WERI-Rb-1 (cell line): ENCODE measurements around the gene CLEC16A.

Source experiments
- DNase-seq: peaks from one replicate; pipeline ENCODE4 v3.0.0-alpha.2; 2020
- H3K27ac ChIP-seq: fragments of 250-450 bp; sonication (Bioruptor Pico); 2 replicates; pipeline ENCODE4 v1.5.1; 2020; ENCODE audit warnings: mild to moderate bottlenecking, moderate library complexity
- H3K27me3 ChIP-seq: fragments of 250-450 bp; sonication (Bioruptor Pico); 2 replicates; pipeline ENCODE4 v1.5.1; 2021; ENCODE audit warnings: mild to moderate bottlenecking, low read depth, moderate library complexity; ENCODE audit not compliant: insufficient read depth, severe bottlenecking
- H3K36me3 ChIP-seq: fragments of 250-450 bp; sonication (Bioruptor Pico); 2 replicates; pipeline ENCODE4 v1.5.1; 2020; ENCODE audit warnings: mild to moderate bottlenecking, moderate library complexity
- H3K4me3 ChIP-seq: 2 replicates; pipeline ENCODE4 v1.5.1; 2011; ENCODE audit warnings: low read depth, mild to moderate bottlenecking, control low read depth, low read length
- H3K9me3 ChIP-seq: fragments of 250-450 bp; sonication (Bioruptor Pico); 2 replicates; pipeline ENCODE4 v1.5.1; 2021; ENCODE audit warnings: mild to moderate bottlenecking, moderate library complexity; ENCODE audit not compliant: severe bottlenecking
- CTCF ChIP-seq: IDR thresholded peaks from 2 replicates; pipeline ENCODE4 v1.5.1; 2011; ENCODE audit warnings: low read depth, mild to moderate bottlenecking, control low read depth, inconsistent platforms, low read length

CLEC16A gene

DNA sequence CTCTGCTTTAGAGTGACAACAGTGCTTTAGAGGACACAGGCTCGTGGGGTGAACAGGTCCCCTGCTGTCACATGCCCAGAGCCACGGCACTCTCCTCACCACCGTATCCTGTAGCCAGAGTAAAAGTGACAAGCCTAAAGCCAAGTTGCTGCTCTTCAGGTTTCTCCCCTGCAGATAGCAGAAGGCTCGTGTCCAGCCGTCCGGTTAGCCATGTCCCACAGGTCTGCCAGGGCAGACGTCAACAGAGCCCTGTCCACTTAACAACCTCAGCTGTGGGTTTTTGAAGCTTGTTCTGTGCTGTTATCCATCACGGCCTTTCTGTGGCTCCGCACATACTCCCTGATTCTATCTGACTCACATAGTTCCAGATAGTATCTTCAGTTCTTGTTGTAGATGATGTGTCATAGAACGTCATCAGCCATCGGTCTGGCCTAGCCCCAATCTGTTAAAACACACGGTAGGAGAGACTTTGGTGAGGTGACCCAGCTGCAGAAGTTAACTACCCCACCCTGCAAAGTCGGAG, 211.0 kb downstream of the CLEC16A start:
- no peak for TF ChIP-seq CTCF
- no peaks in the 10 kb centered on the region for H3K9me3 ChIP-seq
- no peak overlapping the region for H3K27ac ChIP-seq
- no peak overlapping the region for H3K4me3 ChIP-seq
- no peaks in the 10 kb centered on the region for H3K36me3 ChIP-seq
- no peaks in the 10 kb centered on the region for H3K27me3 ChIP-seq
- DNase-seq: no peak

- TF ChIP-seq CTCF: no peak
- Histone ChIP-seq H3K27me3 (no peaks in the 10 kb centered on the region), H3K36me3 (no peaks in the 10 kb centered on the region), H3K4me3 (no peak overlapping the region), H3K9me3 (no peaks in the 10 kb centered on the region), H3K27ac (no peak overlapping the region)
- peak; percentile 67 for DNase-seq
Observed at GRCh38 chr16:11156401-11156800, 212.0 kb downstream of the CLEC16A start.

GRCh38 chr16:11157143-11157542, 212.8 kb downstream of the CLEC16A start:
- no peak overlapping the region for H3K4me3 ChIP-seq
- no peak for DNase-seq
- no peak overlapping the region for H3K27ac ChIP-seq
- no peaks in the 10 kb centered on the region for H3K9me3 ChIP-seq
- H3K36me3 ChIP-seq: no peaks in the 10 kb centered on the region
- no peaks in the 10 kb centered on the region for H3K27me3 ChIP-seq
- no peak for TF ChIP-seq CTCF

DNA sequence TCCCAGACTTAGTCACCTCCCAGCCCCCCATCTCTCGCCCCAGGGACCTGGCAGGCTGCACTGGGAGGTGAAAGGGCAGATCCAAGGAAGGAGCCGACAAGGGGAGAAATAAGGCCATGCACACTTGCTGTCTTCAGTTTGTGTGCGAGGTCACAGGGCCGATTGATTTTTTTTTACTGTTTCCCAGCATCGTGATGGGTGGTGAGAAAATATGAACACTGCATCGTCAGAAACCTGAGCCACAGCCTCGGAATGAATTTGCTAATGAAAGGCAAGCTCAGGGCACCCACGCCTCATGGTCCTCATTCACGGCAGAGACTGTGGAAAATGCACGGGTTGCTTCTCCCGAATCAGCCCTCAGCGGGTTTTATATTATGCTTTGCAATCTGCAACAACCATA, 213.7 kb downstream of the CLEC16A start:
- no peak for TF ChIP-seq CTCF
- no peak overlapping the region for H3K27ac ChIP-seq
- no peak overlapping the region for H3K4me3 ChIP-seq
- no peaks in the 10 kb centered on the region for H3K27me3 ChIP-seq
- no peaks in the 10 kb centered on the region for H3K36me3 ChIP-seq
- H3K9me3 ChIP-seq: no peaks in the 10 kb centered on the region
- DNase-seq: no peak

GRCh38 chr16:11159282-11159681, 214.9 kb downstream of the CLEC16A start:
- no peak for TF ChIP-seq CTCF
- no peaks in the 10 kb centered on the region for H3K9me3 ChIP-seq
- no peak for DNase-seq
- H3K27ac ChIP-seq: no peak overlapping the region
- H3K4me3 ChIP-seq: no peak overlapping the region
- H3K36me3 ChIP-seq: no peaks in the 10 kb centered on the region
- H3K27me3 ChIP-seq: no peaks in the 10 kb centered on the region

GRCh38 chr16:11160676-11161115, 216.3 kb downstream of the CLEC16A start:
- no peak overlapping the region for H3K27ac ChIP-seq
- no peak overlapping the region for H3K4me3 ChIP-seq
- H3K27me3 ChIP-seq: no peaks in the 10 kb centered on the region
- no peaks in the 10 kb centered on the region for H3K36me3 ChIP-seq
- no peak for DNase-seq
- no peaks in the 10 kb centered on the region for H3K9me3 ChIP-seq
- no peak for TF ChIP-seq CTCF
